HG02610 (cell line): ENCODE measurements around the gene CFAP52.
"Not testable (repeated sequence)": the region's sequence is repeated elsewhere in the genome, so short reads cannot be mapped to it uniquely, and the experiment has no call there.

Experiments used
- ATAC-seq: cut with Tn5 transposase; IDR thresholded peaks from one replicate; pipeline ENCODE4 v1.9.1; 2021; ENCODE audit warnings: mild to moderate bottlenecking, moderate library complexity; ENCODE audit not compliant: unreplicated experiment

Gene CFAP52

GRCh38 chr17:9568004-9568403, 8.4 kb upstream of the CFAP52 start:
- ATAC-seq, result no peak

- no peak for ATAC-seq
These were observed 7.4 kb upstream of the CFAP52 start for GRCh38 chr17:9568957-9569588.

- ATAC-seq, result no peak
These were observed 5.2 kb upstream of the CFAP52 start for GRCh38 chr17:9571201-9571600.

- peak; percentile 70 for ATAC-seq
These were observed 901 bp upstream of the CFAP52 start, which contains the start of gene STX8 for GRCh38 chr17:9575381-9576101. Gene STX8, minus strand, starts transcription at chr17:9575820. Its CDS starts 12 bp downstream, at chr17:9575808.

GRCh38 chr17:9577373-9577709, 899 bp downstream of the CFAP52 start:
- ATAC-seq, result no peak

- no peak for ATAC-seq
These were observed 11.7 kb downstream of the CFAP52 start for GRCh38 chr17:9587969-9588656.

- ATAC-seq, result no peak
These were observed 17.6 kb downstream of the CFAP52 start for GRCh38 chr17:9594065-9594464.

GRCh38 chr17:9597638-9598037, 21.2 kb downstream of the CFAP52 start:
- ATAC-seq, result not testable (repeated sequence)

- no peak for ATAC-seq
These were observed 22.2 kb downstream of the CFAP52 start for GRCh38 chr17:9598661-9599060.

- ATAC-seq, result not testable (repeated sequence)
These were observed 28.1 kb downstream of the CFAP52 start for GRCh38 chr17:9604583-9604982.

GRCh38 chr17:9606453-9606852, 30.0 kb downstream of the CFAP52 start:
- ATAC-seq, result no peak

GRCh38 chr17:9607058-9607457, 30.6 kb downstream of the CFAP52 start:
- not testable (repeated sequence) for ATAC-seq

- no peak for ATAC-seq
These were observed 35.1 kb downstream of the CFAP52 start for GRCh38 chr17:9611557-9611956.

GRCh38 chr17:9612006-9612405, 35.6 kb downstream of the CFAP52 start:
- ATAC-seq, result no peak

GRCh38 chr17:9615486-9615885, 39.0 kb downstream of the CFAP52 start:
- no peak for ATAC-seq

GRCh38 chr17:9622961-9623360, 46.5 kb downstream of the CFAP52 start:
- no peak for ATAC-seq

- no peak for ATAC-seq
These were observed 52.1 kb downstream of the CFAP52 start for GRCh38 chr17:9628509-9628908.

GRCh38 chr17:9632741-9633140, 56.3 kb downstream of the CFAP52 start:
- no peak for ATAC-seq

- no peak for ATAC-seq
These were observed 58.9 kb downstream of the CFAP52 start for GRCh38 chr17:9635340-9635739.

- ATAC-seq, result no peak
These were observed 60.1 kb downstream of the CFAP52 start for GRCh38 chr17:9636501-9636900.

- not testable (repeated sequence) for ATAC-seq
These were observed 63.9 kb downstream of the CFAP52 start for GRCh38 chr17:9640388-9640787.

GRCh38 chr17:9643611-9644010, 67.2 kb downstream of the CFAP52 start:
- no peak for ATAC-seq
